ENCODE measurements around the gene RHBDD3. TPM values are rescaled to one million over a fixed set of nuclear protein-coding genes. Genes with fewer than 3 reads are reported as not detected.

Gene RHBDD3
- total and polyA plus RNA-seq, 9 of the 15 experiments (the other 6 are each of a cell fraction or from before 2014, with no cell fraction given) = 0.32 to 35.6 (median 14.0) TPM

GRCh38 chr22:29245626-29246385, 22.0 kb downstream of the RHBDD3 start (continued):
- peak; percentile 70; the same call in 1 of the 2 replicates for TF ChIP-seq REST (IDR thresholded peaks at IDR 0.05; ENCODE audit: borderline replicate concordance)
- no peak for TF ChIP-seq REST (CRISPR knock-in tag; IDR thresholded peaks at IDR 0.05; ENCODE audit: low read depth)
- peak; percentile 78; the same call in 1 of the 2 replicates for TF ChIP-seq STAG1 (CRISPR knock-in tag; IDR thresholded peaks at IDR 0.05; ENCODE audit: borderline replicate concordance)
- TF ChIP-seq ZNF699 (CRISPR knock-in tag; IDR thresholded peaks at IDR 0.05; ENCODE audit: insufficient replicate concordance) = no peak
- TF ChIP-seq RAD21 (CRISPR knock-in tag; conservative IDR thresholded peaks at IDR 0.05 in 1 of 2, IDR thresholded peaks at IDR 0.05 in 1 of 2) = peak; percentile 63 to 85
- peak; percentile 91 for TF ChIP-seq SMC3 (conservative IDR thresholded peaks at IDR 0.05; ENCODE audit: insufficient read depth, low read depth, low read length)
- TF ChIP-seq CTCF (IDR thresholded peaks at IDR 0.05 in 2 of 3, conservative IDR thresholded peaks at IDR 0.05 in 1 of 3; ENCODE audit: insufficient read depth in 2 of 3, low read depth in 1 of 3, low read length in 3 of 3) = peak; percentile 81 to 88 (median 84)

All from K562 (cell line).